Vein endothelial cell (primary cell): ENCODE measurements around the gene SPAG9. TPM values are rescaled to one million over a fixed set of nuclear protein-coding genes. Genes with fewer than 3 reads are reported as not detected.

Experiments
- total RNA-seq: library from RNA; depleted of rRNA; stranded (reverse); fragments of >200 nt; gene quantifications from 2 replicates; pipeline ENCODE4 v1.2.3, GENCODE V29; 2012

The SPAG9 gene, protein sequence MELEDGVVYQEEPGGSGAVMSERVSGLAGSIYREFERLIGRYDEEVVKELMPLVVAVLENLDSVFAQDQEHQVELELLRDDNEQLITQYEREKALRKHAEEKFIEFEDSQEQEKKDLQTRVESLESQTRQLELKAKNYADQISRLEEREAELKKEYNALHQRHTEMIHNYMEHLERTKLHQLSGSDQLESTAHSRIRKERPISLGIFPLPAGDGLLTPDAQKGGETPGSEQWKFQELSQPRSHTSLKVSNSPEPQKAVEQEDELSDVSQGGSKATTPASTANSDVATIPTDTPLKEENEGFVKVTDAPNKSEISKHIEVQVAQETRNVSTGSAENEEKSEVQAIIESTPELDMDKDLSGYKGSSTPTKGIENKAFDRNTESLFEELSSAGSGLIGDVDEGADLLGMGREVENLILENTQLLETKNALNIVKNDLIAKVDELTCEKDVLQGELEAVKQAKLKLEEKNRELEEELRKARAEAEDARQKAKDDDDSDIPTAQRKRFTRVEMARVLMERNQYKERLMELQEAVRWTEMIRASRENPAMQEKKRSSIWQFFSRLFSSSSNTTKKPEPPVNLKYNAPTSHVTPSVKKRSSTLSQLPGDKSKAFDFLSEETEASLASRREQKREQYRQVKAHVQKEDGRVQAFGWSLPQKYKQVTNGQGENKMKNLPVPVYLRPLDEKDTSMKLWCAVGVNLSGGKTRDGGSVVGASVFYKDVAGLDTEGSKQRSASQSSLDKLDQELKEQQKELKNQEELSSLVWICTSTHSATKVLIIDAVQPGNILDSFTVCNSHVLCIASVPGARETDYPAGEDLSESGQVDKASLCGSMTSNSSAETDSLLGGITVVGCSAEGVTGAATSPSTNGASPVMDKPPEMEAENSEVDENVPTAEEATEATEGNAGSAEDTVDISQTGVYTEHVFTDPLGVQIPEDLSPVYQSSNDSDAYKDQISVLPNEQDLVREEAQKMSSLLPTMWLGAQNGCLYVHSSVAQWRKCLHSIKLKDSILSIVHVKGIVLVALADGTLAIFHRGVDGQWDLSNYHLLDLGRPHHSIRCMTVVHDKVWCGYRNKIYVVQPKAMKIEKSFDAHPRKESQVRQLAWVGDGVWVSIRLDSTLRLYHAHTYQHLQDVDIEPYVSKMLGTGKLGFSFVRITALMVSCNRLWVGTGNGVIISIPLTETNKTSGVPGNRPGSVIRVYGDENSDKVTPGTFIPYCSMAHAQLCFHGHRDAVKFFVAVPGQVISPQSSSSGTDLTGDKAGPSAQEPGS (N-terminal part only)
- 83.3 and 84.0 TPM in 2 replicates for total RNA-seq

DNA sequence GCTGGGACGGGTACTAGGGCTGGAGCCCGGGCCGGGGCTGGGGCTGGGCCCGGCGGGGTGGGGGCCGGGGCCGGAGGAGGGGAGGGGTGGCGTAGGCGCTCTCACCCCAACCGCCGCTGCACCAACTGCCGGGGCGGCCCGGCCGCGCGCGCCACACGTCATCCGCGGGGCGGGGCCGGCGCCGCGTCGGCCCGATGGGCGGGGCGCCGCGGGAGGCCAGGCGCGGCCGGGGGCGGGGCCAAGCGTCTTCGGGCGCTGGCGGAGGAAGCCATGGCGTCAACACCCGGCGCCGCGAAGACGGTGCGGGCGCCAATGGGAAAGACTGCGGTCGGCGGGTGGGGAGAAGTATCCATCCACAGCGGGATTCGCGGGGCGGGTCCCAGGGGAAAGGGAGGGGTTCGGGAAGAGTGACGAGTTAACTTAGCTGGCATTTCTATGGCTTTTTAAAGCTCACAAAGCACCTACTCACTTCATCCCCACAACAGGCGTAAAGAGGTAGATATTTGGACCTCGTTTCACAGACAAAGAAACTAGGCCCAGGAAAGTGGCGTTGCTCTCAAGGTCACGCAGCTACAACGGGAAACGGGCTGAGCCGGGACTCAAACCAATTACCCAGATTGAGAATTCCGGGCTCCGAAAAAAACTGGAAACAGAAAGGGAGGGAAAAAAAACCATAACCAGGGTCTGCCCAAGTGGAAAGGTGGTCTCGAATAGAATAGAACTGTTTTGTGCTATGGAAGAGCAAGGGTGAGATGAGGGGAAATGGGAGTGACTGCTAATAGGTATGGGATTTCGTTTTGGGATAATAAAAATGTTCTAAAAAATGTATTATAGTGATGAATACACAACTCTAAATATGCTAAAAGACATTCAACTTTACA lies at the start of gene SPAG9:
Gene SPAG9 (minus strand): TSS at position 130 of the 881 bp plus-strand sequence. CDS start 212 bp downstream, outside the sequence.

DNA sequence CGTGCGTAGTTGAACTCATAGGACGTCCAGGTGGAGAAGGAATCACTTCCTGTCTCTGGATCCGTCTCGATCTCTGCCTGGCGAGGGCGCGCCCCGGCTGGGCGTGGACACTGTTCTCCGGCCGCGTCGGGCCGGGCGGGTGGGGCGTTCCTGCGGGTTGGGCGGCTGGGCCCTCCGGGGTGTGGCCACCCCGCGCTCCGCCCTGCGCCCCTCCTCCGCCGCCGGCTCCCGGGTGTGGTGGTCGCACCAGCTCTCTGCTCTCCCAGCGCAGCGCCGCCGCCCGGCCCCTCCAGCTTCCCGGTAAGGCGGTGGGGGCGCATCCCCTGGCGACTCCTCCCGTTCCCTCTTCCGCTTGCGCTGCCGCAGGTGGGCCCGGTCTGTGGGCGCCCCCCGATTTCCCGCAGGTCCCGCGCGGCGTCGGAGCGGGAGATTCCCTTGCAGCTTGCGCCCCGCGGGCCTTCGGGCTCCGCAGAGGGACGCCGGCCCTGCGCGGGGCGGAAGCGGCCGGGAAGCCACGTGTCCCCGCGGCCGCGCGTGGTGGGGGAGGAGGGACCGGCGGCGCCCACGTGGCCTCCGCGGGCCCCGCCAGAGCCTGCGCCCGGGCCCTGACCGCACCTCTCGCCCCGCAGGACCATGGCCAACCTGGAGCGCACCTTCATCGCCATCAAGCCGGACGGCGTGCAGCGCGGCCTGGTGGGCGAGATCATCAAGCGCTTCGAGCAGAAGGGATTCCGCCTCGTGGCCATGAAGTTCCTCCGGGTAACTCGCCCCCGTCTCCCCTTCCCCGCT lies 45.7 kb upstream of the SPAG9 start, which contains the start of gene NME2:
Gene NME2 (plus strand): TSS at position 214 of the 789 bp plus-strand sequence. CDS start 420 bp downstream, at position 634.

GRCh38 chr17:51153210-51154072 lies 32.8 kb upstream of the SPAG9 start, which contains the start of gene NME1:
Gene NME1, plus strand, starts transcription at chr17:51153559. Its CDS starts 2,096 bp downstream, at chr17:51155655.

Other genes starting within 250 kb of the SPAG9 start
- gene NME1, start 32.7 kb upstream of the SPAG9 start, total RNA-seq = 74.5 and 148 TPM in 2 replicates
- gene NME2, start 45.5 kb upstream of the SPAG9 start, total RNA-seq = 428 and 466 TPM in 2 replicates
- 14.7 and 15.0 TPM in 2 replicates for gene MBTD1, start 139.2 kb upstream of the SPAG9 start, total RNA-seq
- 27.8 and 37.1 TPM in 2 replicates for gene UTP18, start 139.7 kb upstream of the SPAG9 start, total RNA-seq